ENCODE results near the gene TTLL11. TPM values are rescaled to one million over a fixed set of nuclear protein-coding genes. Genes with fewer than 3 reads are reported as not detected.

TTLL11 gene
- total RNA-seq, 4 donors from 2014 or later: 12.3 to 20.5 (median 15.3) TPM

DNA sequence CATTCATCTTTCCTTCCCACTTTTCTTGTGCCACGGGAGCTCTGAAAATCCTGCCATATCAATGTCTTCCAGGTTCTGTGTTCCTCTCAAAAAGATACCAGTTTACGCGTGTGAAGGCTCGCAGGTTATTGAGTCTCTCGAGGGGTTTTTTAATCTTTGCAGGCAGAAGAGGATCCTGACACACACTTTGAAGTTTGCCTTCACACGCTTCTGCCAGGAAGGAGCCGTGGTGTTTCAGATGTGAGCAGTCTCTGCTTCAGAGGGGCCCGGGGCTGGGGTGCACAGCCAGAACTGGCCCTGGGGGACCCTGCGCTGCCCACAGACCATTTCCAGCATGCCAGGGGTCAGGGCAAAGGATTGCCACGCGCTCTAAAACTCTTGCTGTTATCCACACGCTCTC is 167.2 kb downstream of the TTLL11 start:
- DNase-seq (no peak), ATAC-seq (no peak)
- Histone ChIP-seq H3K9me3 (no peaks in the 10 kb centered on the region), H3K27ac (no peak overlapping the region), H3K4me1 (peaks cover 5 to 6% of the 10 kb centered on the region in 2 donors), H3K27me3 (no peaks in the 10 kb centered on the region), H3K36me3 (no peaks in the 10 kb centered on the region), H3K4me3 (no peak overlapping the region)
- intact Hi-C loops (cut with DNase I; ENCODE audit: low total_unique reads): no loop called here
- in situ Hi-C loops (cut with MboI; ENCODE audit: low sequenced_read_pairs in 4 of 4): no loop called here
- TF ChIP-seq POLR2A (IDR thresholded peaks at IDR 0.05): no peak
- TF ChIP-seq, protein P1, sequence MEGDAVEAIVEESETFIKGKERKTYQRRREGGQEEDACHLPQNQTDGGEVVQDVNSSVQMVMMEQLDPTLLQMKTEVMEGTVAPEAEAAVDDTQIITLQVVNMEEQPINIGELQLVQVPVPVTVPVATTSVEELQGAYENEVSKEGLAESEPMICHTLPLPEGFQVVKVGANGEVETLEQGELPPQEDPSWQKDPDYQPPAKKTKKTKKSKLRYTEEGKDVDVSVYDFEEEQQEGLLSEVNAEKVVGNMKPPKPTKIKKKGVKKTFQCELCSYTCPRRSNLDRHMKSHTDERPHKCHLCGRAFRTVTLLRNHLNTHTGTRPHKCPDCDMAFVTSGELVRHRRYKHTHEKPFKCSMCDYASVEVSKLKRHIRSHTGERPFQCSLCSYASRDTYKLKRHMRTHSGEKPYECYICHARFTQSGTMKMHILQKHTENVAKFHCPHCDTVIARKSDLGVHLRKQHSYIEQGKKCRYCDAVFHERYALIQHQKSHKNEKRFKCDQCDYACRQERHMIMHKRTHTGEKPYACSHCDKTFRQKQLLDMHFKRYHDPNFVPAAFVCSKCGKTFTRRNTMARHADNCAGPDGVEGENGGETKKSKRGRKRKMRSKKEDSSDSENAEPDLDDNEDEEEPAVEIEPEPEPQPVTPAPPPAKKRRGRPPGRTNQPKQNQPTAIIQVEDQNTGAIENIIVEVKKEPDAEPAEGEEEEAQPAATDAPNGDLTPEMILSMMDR (IDR thresholded peaks at IDR 0.05 in 4 of 5, conservative IDR thresholded peaks at IDR 0.05 in 1 of 5): no peak

DNA sequence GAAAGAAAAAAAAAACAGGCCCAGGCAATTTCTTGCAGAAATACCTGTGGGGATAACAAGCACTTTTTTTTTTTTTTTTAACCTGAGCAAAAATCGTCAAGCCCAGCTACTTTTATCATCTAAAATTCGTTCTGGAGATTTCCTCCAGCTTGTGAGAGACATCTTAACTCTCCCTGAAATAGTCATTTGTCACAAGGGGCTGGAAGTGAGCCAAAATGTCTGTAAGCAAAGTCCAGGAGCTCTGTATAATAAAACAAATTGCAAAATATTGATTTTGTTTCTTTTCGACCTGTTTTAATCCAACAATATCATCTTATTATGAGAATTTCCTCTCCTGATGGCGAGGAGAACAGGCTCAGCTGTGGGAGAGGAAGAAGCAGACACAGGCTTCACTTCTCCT is 168.4 kb downstream of the TTLL11 start:
- ATAC-seq (no peak), DNase-seq (no peak)
- H3K9me3 ChIP-seq: no peaks in the 10 kb centered on the region
- in situ Hi-C loops (cut with MboI; ENCODE audit: low sequenced_read_pairs in 4 of 4) (no loop called here), intact Hi-C loops (cut with DNase I; ENCODE audit: low total_unique reads) (no loop called here)
- H3K36me3 ChIP-seq: no peaks in the 10 kb centered on the region
- H3K27me3 ChIP-seq: no peaks in the 10 kb centered on the region
- H3K4me3 ChIP-seq: no peak overlapping the region
- TF ChIP-seq, protein P1 (IDR thresholded peaks at IDR 0.05 in 4 of 5, conservative IDR thresholded peaks at IDR 0.05 in 1 of 5): no peak
- TF ChIP-seq POLR2A (IDR thresholded peaks at IDR 0.05): no peak
- peaks cover 5% of the 10 kb centered on the region in 2 donors for H3K4me1 ChIP-seq
- H3K27ac ChIP-seq: no peak overlapping the region

DNA sequence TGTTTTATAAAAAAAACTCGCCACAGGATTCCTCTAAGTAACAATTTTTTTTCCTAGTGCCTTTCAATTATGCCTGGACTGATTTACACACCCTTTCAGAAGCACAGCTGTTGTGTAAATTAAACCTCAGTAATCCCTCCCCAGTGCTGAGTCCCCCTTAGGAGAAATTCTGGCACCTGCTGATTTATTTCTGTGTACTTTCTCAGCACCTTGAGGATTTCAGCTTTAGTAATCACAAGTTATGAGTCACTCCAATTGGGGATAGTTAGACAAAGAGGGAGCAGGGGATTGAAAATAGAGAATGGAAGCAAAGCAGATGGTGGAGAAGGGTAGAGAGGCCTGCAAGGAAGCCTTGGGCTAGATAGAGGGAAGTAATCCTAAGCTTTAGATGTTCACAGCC is 171.7 kb downstream of the TTLL11 start:
- Histone ChIP-seq H3K27me3 (no peaks in the 10 kb centered on the region), H3K4me1 (peaks cover 5% of the 10 kb centered on the region in 2 donors), H3K9me3 (no peaks in the 10 kb centered on the region), H3K4me3 (no peak overlapping the region), H3K27ac (peak overlapping the region in 1 of 4 donors; percentile 24), H3K36me3 (no peaks in the 10 kb centered on the region)
- ATAC-seq (peak in 1 of 2 donors; percentile 32), DNase-seq (no peak)
- in situ Hi-C loops (cut with MboI; ENCODE audit: low sequenced_read_pairs in 4 of 4): no loop called here
- TF ChIP-seq, protein P1 (IDR thresholded peaks at IDR 0.05 in 4 of 5, conservative IDR thresholded peaks at IDR 0.05 in 1 of 5): no peak
- TF ChIP-seq POLR2A (IDR thresholded peaks at IDR 0.05): no peak
- intact Hi-C loops (cut with DNase I; ENCODE audit: low total_unique reads): no loop called here

DNA sequence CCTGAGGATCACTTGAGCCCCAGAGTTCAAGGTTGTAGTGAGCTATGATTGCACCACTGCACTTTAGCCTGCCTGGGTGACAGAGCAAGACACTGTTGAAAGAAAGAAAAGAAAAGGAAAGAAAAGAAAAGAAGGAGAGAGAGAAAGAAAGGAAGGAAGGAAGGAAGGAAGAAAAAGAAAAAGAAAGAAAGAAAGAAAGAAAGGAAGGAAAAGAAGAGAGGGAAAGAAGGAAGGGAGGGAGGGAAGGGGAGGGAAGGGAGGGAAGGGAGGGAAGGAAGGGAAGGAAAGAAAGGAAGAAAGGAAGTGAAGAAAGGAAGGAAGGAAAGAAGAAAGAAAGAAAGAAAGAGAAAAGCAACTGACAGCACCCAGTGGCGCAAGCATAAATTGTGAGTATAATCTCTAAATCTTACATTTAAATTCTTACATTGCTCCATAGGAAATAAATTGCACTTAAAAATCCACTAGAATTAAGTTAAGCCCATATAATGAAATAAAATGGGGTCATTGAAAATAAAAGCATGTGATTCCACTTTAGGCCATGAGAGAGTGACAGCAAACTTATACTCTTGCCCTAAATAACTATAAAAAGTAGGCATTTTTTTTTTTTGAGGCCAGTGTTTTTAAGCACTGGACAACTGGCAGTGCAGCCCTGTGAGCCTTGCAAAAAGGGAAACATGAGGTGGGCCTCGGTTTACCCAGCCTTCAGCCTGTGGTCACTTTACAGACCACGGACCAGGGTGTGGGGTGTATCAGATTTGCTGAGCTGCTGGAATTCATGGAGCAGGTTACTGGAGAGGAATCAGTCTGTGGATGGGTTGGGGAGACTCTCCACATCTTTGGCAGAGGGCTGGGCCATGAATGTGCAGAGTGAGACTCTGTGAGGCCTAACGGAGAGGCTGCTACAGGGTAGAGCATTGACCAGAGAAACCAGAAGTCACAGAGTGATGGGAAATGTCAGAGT is 175.5 kb downstream of the TTLL11 start:
- Histone ChIP-seq H3K27me3 (no peaks in the 10 kb centered on the region), H3K4me3 (no peak overlapping the region), H3K4me1 (peaks cover 5% of the 10 kb centered on the region in 2 donors), H3K36me3 (no peaks in the 10 kb centered on the region), H3K9me3 (no peaks in the 10 kb centered on the region), H3K27ac (no peak overlapping the region)
- TF ChIP-seq POLR2A (IDR thresholded peaks at IDR 0.05): no peak
- TF ChIP-seq, protein P1 (IDR thresholded peaks at IDR 0.05 in 4 of 5, conservative IDR thresholded peaks at IDR 0.05 in 1 of 5): no peak
- in situ Hi-C loops (cut with MboI; ENCODE audit: low sequenced_read_pairs in 4 of 4): no loop called here
- intact Hi-C loops (cut with DNase I; ENCODE audit: low total_unique reads): no loop called here
- DNase-seq (no peak), ATAC-seq (no peak)
